Trophoblast cell (in vitro differentiated cells and primary cell): ENCODE results near the gene PAK6.
A peak's percentile ranks its signal among the peaks of the same experiment; 100 is the strongest.

Experiments used
- DNase-seq, 2 donors: peaks; one replicate each; pipeline ENCODE4 v3.0.0-alpha.2; 2016
- H2AFZ ChIP-seq: 2 replicates; pipeline ENCODE4 v1.6.1; 2013; ENCODE audit warnings: low read length, moderate library complexity, mild to moderate bottlenecking; ENCODE audit not compliant: insufficient read depth, poor library complexity
- H2AK5ac ChIP-seq: 2 replicates; pipeline ENCODE4 v1.6.1; 2013; ENCODE audit warnings: mild to moderate bottlenecking, low read length
- H2BK120ac ChIP-seq: 2 replicates; pipeline ENCODE4 v1.6.1; 2013; ENCODE audit warnings: low read length, mild to moderate bottlenecking, moderate library complexity; ENCODE audit not compliant: insufficient read depth, poor library complexity
- H2BK12ac ChIP-seq: 2 replicates; pipeline ENCODE4 v1.6.1; 2013; ENCODE audit warnings: mild to moderate bottlenecking, low read length, moderate library complexity
- H2BK5ac ChIP-seq: 2 replicates; pipeline ENCODE4 v1.6.1; 2013; ENCODE audit warnings: low read length, low read depth, moderate library complexity, mild to moderate bottlenecking; ENCODE audit not compliant: poor library complexity
- H3K14ac ChIP-seq: 2 replicates; pipeline ENCODE4 v1.6.1; 2013; ENCODE audit warnings: mild to moderate bottlenecking, low read length
- H3K18ac ChIP-seq: 2 replicates; pipeline ENCODE4 v1.6.1; 2013; ENCODE audit warnings: mild to moderate bottlenecking, low read length
- H3K23ac ChIP-seq: 2 replicates; pipeline ENCODE4 v1.6.1; 2013; ENCODE audit warnings: low read length
- H3K27ac ChIP-seq: 2 replicates; pipeline ENCODE4 v1.5.1; 2013; ENCODE audit warnings: low read depth, mild to moderate bottlenecking, inconsistent platforms, low read length, moderate library complexity
- H3K27me3 ChIP-seq: 2 replicates; pipeline ENCODE4 v1.6.1; 2013; ENCODE audit warnings: inconsistent platforms, mild to moderate bottlenecking, low read length, moderate library complexity; ENCODE audit not compliant: insufficient read depth
- H3K36me3 ChIP-seq, 2 experiments: 1 replicate in 1 of 2; 2 replicates in 1 of 2; pipeline ENCODE4 v1.6.1; 2013; ENCODE audit warnings: low read length in 2 of 2, mild to moderate bottlenecking in 2 of 2, moderate library complexity in 1 of 2; ENCODE audit not compliant: insufficient read depth in 2 of 2, control insufficient read depth in 1 of 2
- H3K4ac ChIP-seq: 2 replicates; pipeline ENCODE4 v1.6.1; 2013; ENCODE audit warnings: low read depth, mild to moderate bottlenecking, low read length, moderate library complexity
- H3K4me1 ChIP-seq, 2 experiments: 1 replicate in 1 of 2; 2 replicates in 1 of 2; pipeline ENCODE4 v1.6.1; 2013; ENCODE audit warnings: low read length in 2 of 2, mild to moderate bottlenecking in 2 of 2, moderate library complexity in 1 of 2; ENCODE audit not compliant: insufficient read depth in 2 of 2, control insufficient read depth in 1 of 2
- H3K4me2 ChIP-seq: 2 replicates; pipeline ENCODE4 v1.6.1; 2013; ENCODE audit warnings: inconsistent platforms, mild to moderate bottlenecking, low read length, moderate library complexity
- H3K4me3 ChIP-seq: 2 replicates; pipeline ENCODE4 v1.5.1; 2013; ENCODE audit warnings: mild to moderate bottlenecking, low read depth, low read length, inconsistent platforms
- H3K79me1 ChIP-seq: one replicate; pipeline ENCODE4 v1.6.1; 2013; ENCODE audit warnings: low read length
- H3K79me2 ChIP-seq: 2 replicates; pipeline ENCODE4 v1.6.1; 2013; ENCODE audit warnings: low read length, mild to moderate bottlenecking; ENCODE audit not compliant: control insufficient read depth, insufficient read depth, poor library complexity
- H3K9ac ChIP-seq: 2 replicates; pipeline ENCODE4 v1.6.1; 2013; ENCODE audit warnings: mild to moderate bottlenecking, low read length
- H3K9me3 ChIP-seq: 2 replicates; pipeline ENCODE4 v1.6.1; 2013; ENCODE audit warnings: low read depth, mild to moderate bottlenecking, control low read depth, inconsistent platforms, low read length; ENCODE audit not compliant: insufficient read depth
- H4K12ac ChIP-seq: 2 replicates; pipeline ENCODE4 v1.6.1; 2013; ENCODE audit warnings: low read depth, mild to moderate bottlenecking, low read length, moderate library complexity
- H4K8ac ChIP-seq: 2 replicates; pipeline ENCODE4 v1.6.1; 2013; ENCODE audit warnings: low read depth, mild to moderate bottlenecking, low read length, moderate library complexity
- H4K91ac ChIP-seq: one replicate; pipeline ENCODE4 v1.6.1; 2013; ENCODE audit warnings: low read depth, mild to moderate bottlenecking, low read length, moderate library complexity
- WGBS: extraction: QIAGEN DNeasy Blood & Tissue Kit; methylation state at CpG from one replicate; pipeline ENCODE4 v1.1.7; 2013; ENCODE audit warnings: missing lambda C conversion rate; ENCODE audit not compliant: insufficient read length, insufficient coverage; ENCODE audit errors: extremely low coverage; 5-methylcytosine and 5-hydroxymethylcytosine counted together

PAK6 gene

GRCh38 chr15:40265875-40266274 is 27.0 kb downstream of the PAK6 start:
- Histone ChIP-seq H3K4me2 (no peak overlapping the region), H3K18ac (peak overlapping the region; percentile 9), H3K27ac (no peak overlapping the region), H3K9me3 (peaks cover 1% of the 10 kb centered on the region), H3K4me3 (no peak overlapping the region), H4K91ac (peak overlapping the region; percentile 31), H3K23ac (no peak overlapping the region), H2AK5ac (peak overlapping the region; percentile 49), H4K12ac (no peak overlapping the region), H4K8ac (no peak overlapping the region), H2BK120ac (no peak overlapping the region), H2BK12ac (peak overlapping the region; percentile 25), H3K4me1 (peaks cover 25 to 26% of the 10 kb centered on the region in 2 experiments), H2AFZ (no peak overlapping the region), H3K4ac (no peak overlapping the region), H3K79me2 (no peaks in the 10 kb centered on the region), H3K79me1 (peaks cover 8% of the 10 kb centered on the region), H3K14ac (peak overlapping the region; percentile 3), H3K36me3 (no peaks in the 10 kb centered on the region), H3K9ac (no peak overlapping the region), H3K27me3 (no peaks in the 10 kb centered on the region), H2BK5ac (no peak overlapping the region)
- WGBS = no CpG with 5 or more reads among the region's 20 CpGs
- no peak for DNase-seq

GRCh38 chr15:40266828-40267304 is 28.0 kb downstream of the PAK6 start:
- no peak overlapping the region for H3K23ac ChIP-seq
- H4K8ac ChIP-seq = no peak overlapping the region
- H2BK12ac ChIP-seq = peak overlapping the region; percentile 76
- no peak overlapping the region for H2BK5ac ChIP-seq
- no peak overlapping the region for H2AK5ac ChIP-seq
- no peak overlapping the region for H3K18ac ChIP-seq
- H3K4ac ChIP-seq = no peak overlapping the region
- no peak overlapping the region for H3K4me3 ChIP-seq
- no peak overlapping the region for H2AFZ ChIP-seq
- peak overlapping the region; percentile 7 for H4K91ac ChIP-seq
- no peak overlapping the region for H3K4me2 ChIP-seq
- no peaks in the 10 kb centered on the region for H3K79me2 ChIP-seq
- H3K14ac ChIP-seq = peak overlapping the region; percentile 33
- H3K27ac ChIP-seq = peak overlapping the region; percentile 7
- DNase-seq = peak; percentile 39 to 63
- H3K27me3 ChIP-seq = no peaks in the 10 kb centered on the region
- no peaks in the 10 kb centered on the region for H3K36me3 ChIP-seq
- no peak overlapping the region for H4K12ac ChIP-seq
- WGBS = no CpG with 5 or more reads among the region's 7 CpGs
- H2BK120ac ChIP-seq = no peak overlapping the region
- peaks cover 25 to 26% of the 10 kb centered on the region in 2 experiments for H3K4me1 ChIP-seq
- H3K9me3 ChIP-seq = peaks cover 1% of the 10 kb centered on the region
- H3K9ac ChIP-seq = no peak overlapping the region
- peaks cover 8% of the 10 kb centered on the region for H3K79me1 ChIP-seq

DNA sequence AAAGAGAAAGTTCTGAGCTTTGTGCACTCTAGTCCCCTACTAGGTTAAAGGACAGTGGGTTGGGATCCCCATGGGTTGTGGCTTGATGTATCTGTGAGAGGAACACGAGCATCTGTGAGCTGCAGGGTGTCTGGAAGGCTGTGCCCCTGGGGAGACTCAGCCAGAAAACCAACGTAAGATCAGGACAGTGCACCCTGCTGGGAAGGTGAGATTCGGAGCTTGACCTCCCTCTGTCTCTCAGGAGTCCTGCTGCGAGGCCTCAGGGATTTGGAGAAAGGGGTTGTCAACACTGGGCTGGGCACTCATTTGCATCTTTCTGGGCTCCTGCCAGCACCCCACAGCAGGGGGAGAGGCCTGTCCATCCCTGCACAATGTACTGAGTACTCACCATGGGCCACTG is 28.8 kb downstream of the PAK6 start:
- no peak overlapping the region for H3K18ac ChIP-seq
- no peak overlapping the region for H3K23ac ChIP-seq
- no peak overlapping the region for H3K27ac ChIP-seq
- H3K4ac ChIP-seq = no peak overlapping the region
- H4K91ac ChIP-seq = no peak overlapping the region
- no peak overlapping the region for H2AFZ ChIP-seq
- no peaks in the 10 kb centered on the region for H3K36me3 ChIP-seq
- no peaks in the 10 kb centered on the region for H3K79me2 ChIP-seq
- no peak for DNase-seq
- no peak overlapping the region for H4K12ac ChIP-seq
- no peak overlapping the region for H4K8ac ChIP-seq
- H2BK120ac ChIP-seq = no peak overlapping the region
- H3K79me1 ChIP-seq = peaks cover 8% of the 10 kb centered on the region
- peaks cover 1% of the 10 kb centered on the region for H3K9me3 ChIP-seq
- H3K4me1 ChIP-seq = peaks cover 25 to 26% of the 10 kb centered on the region in 2 experiments
- WGBS = no CpG with 5 or more reads among the region's 4 CpGs
- H3K4me2 ChIP-seq = no peak overlapping the region
- H3K9ac ChIP-seq = no peak overlapping the region
- H3K27me3 ChIP-seq = no peaks in the 10 kb centered on the region
- H3K14ac ChIP-seq = no peak overlapping the region
- H2BK12ac ChIP-seq = no peak overlapping the region
- no peak overlapping the region for H2BK5ac ChIP-seq
- no peak overlapping the region for H3K4me3 ChIP-seq
- no peak overlapping the region for H2AK5ac ChIP-seq

- H2BK120ac ChIP-seq = no peak overlapping the region
- no peak overlapping the region for H4K12ac ChIP-seq
- no peak overlapping the region for H2AK5ac ChIP-seq
- no peaks in the 10 kb centered on the region for H3K27me3 ChIP-seq
- H3K4me3 ChIP-seq = no peak overlapping the region
- DNase-seq = no peak
- no peak overlapping the region for H2BK12ac ChIP-seq
- H3K18ac ChIP-seq = no peak overlapping the region
- H4K91ac ChIP-seq = no peak overlapping the region
- WGBS = no CpG with 5 or more reads among the region's 4 CpGs
- no peaks in the 10 kb centered on the region for H3K79me2 ChIP-seq
- peaks cover 3% of the 10 kb centered on the region for H3K9me3 ChIP-seq
- peaks cover 0 to 2% of the 10 kb centered on the region in 2 experiments for H3K36me3 ChIP-seq
- H3K9ac ChIP-seq = no peak overlapping the region
- H3K27ac ChIP-seq = no peak overlapping the region
- peaks cover 6% of the 10 kb centered on the region for H3K79me1 ChIP-seq
- H3K4me1 ChIP-seq = peaks cover 15 to 17% of the 10 kb centered on the region in 2 experiments
- no peak overlapping the region for H3K14ac ChIP-seq
- no peak overlapping the region for H3K23ac ChIP-seq
- H4K8ac ChIP-seq = no peak overlapping the region
- H2BK5ac ChIP-seq = no peak overlapping the region
- no peak overlapping the region for H3K4ac ChIP-seq
- H2AFZ ChIP-seq = no peak overlapping the region
- no peak overlapping the region for H3K4me2 ChIP-seq
Measured at GRCh38 chr15:40269604-40270003, 30.7 kb downstream of the PAK6 start.
